Measurements from ENCODE around the gene RTTN.
"Not testable (repeated sequence)": the region's sequence is repeated elsewhere in the genome, so short reads cannot be mapped to it uniquely, and the experiment has no call there.

Gene RTTN

GRCh38 chr18:70128271-70128670 is 77.2 kb downstream of the RTTN start:
- Histone ChIP-seq H3K4me1 (ENCODE audit: control insufficient read depth, insufficient read depth, low read length, poor library complexity, severe bottlenecking) (no peaks in the 10 kb centered on the region), H3K27ac (ENCODE audit: low read depth, low read length, severe bottlenecking) (no peak overlapping the region), H3K9me3 (ENCODE audit: control insufficient read depth, low read length) (no peaks in the 10 kb centered on the region), H3K36me3 (ENCODE audit: control insufficient read depth, insufficient read depth, low read length) (peaks cover 7% of the 10 kb centered on the region), H3K4me3 (ENCODE audit: extremely low read depth, insufficient read depth, low read length, poor library complexity, severe bottlenecking) (no peak overlapping the region)
- no CpG with 5 or more reads among the region's 2 CpGs for WGBS, 2 experiments (ENCODE audit: insufficient coverage in 2 of 2)

GRCh38 chr18:70127359-70127758 is 78.1 kb downstream of the RTTN start:
- WGBS, 2 experiments (ENCODE audit: insufficient coverage in 2 of 2): 100% methylated on average over 1 of the region's 1 CpG

GRCh38 chr18:70126832-70127231 is 78.7 kb downstream of the RTTN start:
- Histone ChIP-seq H3K9me3 (ENCODE audit: control insufficient read depth, low read length) (no peaks in the 10 kb centered on the region), H3K36me3 (ENCODE audit: control insufficient read depth, insufficient read depth, low read length) (peaks cover 7% of the 10 kb centered on the region), H3K4me3 (ENCODE audit: extremely low read depth, insufficient read depth, low read length, poor library complexity, severe bottlenecking) (no peak overlapping the region), H3K27ac (ENCODE audit: low read depth, low read length, severe bottlenecking) (no peak overlapping the region), H3K4me1 (ENCODE audit: control insufficient read depth, insufficient read depth, low read length, poor library complexity, severe bottlenecking) (no peaks in the 10 kb centered on the region)
- no CpG with 5 or more reads among the region's 1 CpG for WGBS, 2 experiments (ENCODE audit: insufficient coverage in 2 of 2)

More at GRCh38 chr18:70127359-70127758, 78.1 kb downstream of the RTTN start:
- H3K27ac ChIP-seq (ENCODE audit: low read depth, low read length, severe bottlenecking): no peak overlapping the region
- H3K4me1 ChIP-seq (ENCODE audit: control insufficient read depth, insufficient read depth, low read length, poor library complexity, severe bottlenecking): no peaks in the 10 kb centered on the region
- peaks cover 7% of the 10 kb centered on the region for H3K36me3 ChIP-seq (ENCODE audit: control insufficient read depth, insufficient read depth, low read length)
- no peaks in the 10 kb centered on the region for H3K9me3 ChIP-seq (ENCODE audit: control insufficient read depth, low read length)
- H3K4me3 ChIP-seq (ENCODE audit: extremely low read depth, insufficient read depth, low read length, poor library complexity, severe bottlenecking): no peak overlapping the region

- Histone ChIP-seq H3K36me3 (ENCODE audit: control insufficient read depth, insufficient read depth, low read length) (peaks cover 11% of the 10 kb centered on the region), H3K27ac (ENCODE audit: low read depth, low read length, severe bottlenecking) (no peak overlapping the region), H3K4me3 (ENCODE audit: extremely low read depth, insufficient read depth, low read length, poor library complexity, severe bottlenecking) (no peak overlapping the region), H3K9me3 (ENCODE audit: control insufficient read depth, low read length) (no peaks in the 10 kb centered on the region), H3K4me1 (ENCODE audit: control insufficient read depth, insufficient read depth, low read length, poor library complexity, severe bottlenecking) (no peaks in the 10 kb centered on the region)
- WGBS, 2 experiments (ENCODE audit: insufficient coverage in 2 of 2): 100% methylated on average over 2 of the region's 4 CpGs
These were observed 81.3 kb downstream of the RTTN start for GRCh38 chr18:70124139-70124538.

GRCh38 chr18:70121842-70122241 is 83.6 kb downstream of the RTTN start:
- Histone ChIP-seq H3K4me3 (ENCODE audit: extremely low read depth, insufficient read depth, low read length, poor library complexity, severe bottlenecking) (no peak overlapping the region), H3K4me1 (ENCODE audit: control insufficient read depth, insufficient read depth, low read length, poor library complexity, severe bottlenecking) (no peaks in the 10 kb centered on the region), H3K36me3 (ENCODE audit: control insufficient read depth, insufficient read depth, low read length) (peaks cover 11% of the 10 kb centered on the region), H3K27ac (ENCODE audit: low read depth, low read length, severe bottlenecking) (no peak overlapping the region), H3K9me3 (ENCODE audit: control insufficient read depth, low read length) (no peaks in the 10 kb centered on the region)
- 89% methylated on average over 1 of the region's 3 CpGs; no CpG with 5 or more reads in 1 of the 2 experiments for WGBS, 2 experiments (ENCODE audit: insufficient coverage in 2 of 2)

- Histone ChIP-seq H3K4me1 (ENCODE audit: control insufficient read depth, insufficient read depth, low read length, poor library complexity, severe bottlenecking) (no peaks in the 10 kb centered on the region), H3K36me3 (ENCODE audit: control insufficient read depth, insufficient read depth, low read length) (peaks cover 4% of the 10 kb centered on the region), H3K27ac (ENCODE audit: low read depth, low read length, severe bottlenecking) (no peak overlapping the region), H3K9me3 (ENCODE audit: control insufficient read depth, low read length) (no peaks in the 10 kb centered on the region), H3K4me3 (ENCODE audit: extremely low read depth, insufficient read depth, low read length, poor library complexity, severe bottlenecking) (no peak overlapping the region)
- WGBS, 2 experiments (ENCODE audit: insufficient coverage in 2 of 2): 90 to 100% methylated on average over 1 to 2 of the region's 2 CpGs
These were observed 88.5 kb downstream of the RTTN start for GRCh38 chr18:70116949-70117348.

GRCh38 chr18:70113511-70113910 is 92.0 kb downstream of the RTTN start:
- Histone ChIP-seq H3K4me1 (ENCODE audit: control insufficient read depth, insufficient read depth, low read length, poor library complexity, severe bottlenecking) (no peaks in the 10 kb centered on the region), H3K9me3 (ENCODE audit: control insufficient read depth, low read length) (no peaks in the 10 kb centered on the region), H3K4me3 (ENCODE audit: extremely low read depth, insufficient read depth, low read length, poor library complexity, severe bottlenecking) (no peak overlapping the region), H3K27ac (ENCODE audit: low read depth, low read length, severe bottlenecking) (no peak overlapping the region), H3K36me3 (ENCODE audit: control insufficient read depth, insufficient read depth, low read length) (peaks cover 4% of the 10 kb centered on the region)
- WGBS, 2 experiments (ENCODE audit: insufficient coverage in 2 of 2): 100% methylated on average over 1 of the region's 1 CpG; no CpG with 5 or more reads in 1 of the 2 experiments

GRCh38 chr18:70110678-70111077 is 94.8 kb downstream of the RTTN start:
- H3K9me3 ChIP-seq (ENCODE audit: control insufficient read depth, low read length): no peaks in the 10 kb centered on the region
- no peak overlapping the region for H3K4me3 ChIP-seq (ENCODE audit: extremely low read depth, insufficient read depth, low read length, poor library complexity, severe bottlenecking)
- H3K4me1 ChIP-seq (ENCODE audit: control insufficient read depth, insufficient read depth, low read length, poor library complexity, severe bottlenecking): no peaks in the 10 kb centered on the region
- H3K27ac ChIP-seq (ENCODE audit: low read depth, low read length, severe bottlenecking): no peak overlapping the region
- WGBS, 2 experiments (ENCODE audit: insufficient coverage in 2 of 2): 93 to 94% methylated on average over 10 to 11 of the region's 11 CpGs
- peaks cover 8% of the 10 kb centered on the region for H3K36me3 ChIP-seq (ENCODE audit: control insufficient read depth, insufficient read depth, low read length)

- H3K4me3 ChIP-seq (ENCODE audit: extremely low read depth, insufficient read depth, low read length, poor library complexity, severe bottlenecking): no peak overlapping the region
- H3K36me3 ChIP-seq (ENCODE audit: control insufficient read depth, insufficient read depth, low read length): peaks cover 15% of the 10 kb centered on the region
- no peaks in the 10 kb centered on the region for H3K9me3 ChIP-seq (ENCODE audit: control insufficient read depth, low read length)
- 93 to 100% methylated on average over 2 to 5 of the region's 6 CpGs for WGBS, 2 experiments (ENCODE audit: insufficient coverage in 2 of 2)
- no peaks in the 10 kb centered on the region for H3K4me1 ChIP-seq (ENCODE audit: control insufficient read depth, insufficient read depth, low read length, poor library complexity, severe bottlenecking)
- no peak overlapping the region for H3K27ac ChIP-seq (ENCODE audit: low read depth, low read length, severe bottlenecking)
These were observed 98.4 kb downstream of the RTTN start for GRCh38 chr18:70107091-70107490.

- peaks cover 11% of the 10 kb centered on the region for H3K36me3 ChIP-seq (ENCODE audit: control insufficient read depth, insufficient read depth, low read length)
- H3K9me3 ChIP-seq (ENCODE audit: control insufficient read depth, low read length); H3K27ac ChIP-seq (ENCODE audit: low read depth, low read length, severe bottlenecking); H3K4me1 ChIP-seq (ENCODE audit: control insufficient read depth, insufficient read depth, low read length, poor library complexity, severe bottlenecking); H3K4me3 ChIP-seq (ENCODE audit: extremely low read depth, insufficient read depth, low read length, poor library complexity, severe bottlenecking): not testable (repeated sequence)
- whole genome bisulfite sequencing, 2 experiments (ENCODE audit: insufficient coverage in 2 of 2): 93 to 97% methylated on average over 13 to 20 of the region's 22 CpGs
These were observed 102.6 kb downstream of the RTTN start for GRCh38 chr18:70102854-70103253.

- H3K4me3 ChIP-seq (ENCODE audit: extremely low read depth, insufficient read depth, low read length, poor library complexity, severe bottlenecking): no peak overlapping the region
- H3K4me1 ChIP-seq (ENCODE audit: control insufficient read depth, insufficient read depth, low read length, poor library complexity, severe bottlenecking): no peaks in the 10 kb centered on the region
- WGBS, 2 experiments (ENCODE audit: insufficient coverage in 2 of 2): 100% methylated on average over 1 of the region's 1 CpG
- H3K27ac ChIP-seq (ENCODE audit: low read depth, low read length, severe bottlenecking): no peak overlapping the region
- H3K36me3 ChIP-seq (ENCODE audit: control insufficient read depth, insufficient read depth, low read length): peaks cover 8% of the 10 kb centered on the region
- no peaks in the 10 kb centered on the region for H3K9me3 ChIP-seq (ENCODE audit: control insufficient read depth, low read length)
These were observed 115.6 kb downstream of the RTTN start for GRCh38 chr18:70089858-70090257.
